ENCODE data around the gene ARRB1.
"Not testable (repeated sequence)": the region's sequence is repeated elsewhere in the genome, so short reads cannot be mapped to it uniquely, and the experiment has no call there.

Gene ARRB1

DNA sequence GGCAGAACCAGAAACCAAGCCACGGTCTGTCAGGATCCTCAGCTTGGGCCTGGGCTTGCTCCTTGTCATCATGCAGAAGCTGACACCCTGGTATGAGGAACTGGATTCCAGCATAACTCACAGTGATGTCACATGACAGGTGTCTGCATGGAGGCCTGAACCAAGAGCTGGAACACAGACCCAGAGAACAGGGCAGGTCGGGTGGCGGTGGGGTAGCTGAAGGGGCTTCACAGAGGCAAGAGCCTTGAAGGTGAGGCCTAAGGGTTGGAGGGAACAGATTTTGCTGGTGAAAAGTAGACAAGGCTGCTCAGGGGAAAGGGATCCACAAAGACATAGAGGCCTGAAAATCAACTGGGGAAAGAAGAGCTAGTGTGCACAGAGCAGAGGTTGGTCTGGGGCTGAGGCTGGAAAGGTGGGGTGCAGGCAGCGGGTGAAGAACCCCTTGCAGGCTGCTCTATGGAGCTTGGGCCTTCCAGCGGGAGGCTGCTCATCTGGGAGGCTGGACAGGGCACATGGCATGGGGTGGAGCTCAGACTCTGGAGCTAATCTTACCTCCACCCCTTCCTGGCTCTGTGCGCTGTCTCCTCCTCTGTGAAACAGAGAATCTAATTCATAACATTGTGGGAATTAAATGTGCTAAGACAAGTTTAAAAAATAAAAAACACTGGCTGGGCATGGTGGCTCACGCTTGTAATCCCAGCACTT lies 29.4 kb upstream of the ARRB1 start:
- no peak overlapping the region for H3K9ac ChIP-seq (ENCODE audit: low read length)
- no peaks in the 10 kb centered on the region for H3K36me3 ChIP-seq (ENCODE audit: insufficient read depth, low read length)
- H3K9me2 ChIP-seq (ENCODE audit: low read depth, low read length), result no peaks in the 10 kb centered on the region
- H3K4me3 ChIP-seq (ENCODE audit: low read depth, low read length, poor library complexity, severe bottlenecking), result no peak overlapping the region
- TF ChIP-seq, protein P1, sequence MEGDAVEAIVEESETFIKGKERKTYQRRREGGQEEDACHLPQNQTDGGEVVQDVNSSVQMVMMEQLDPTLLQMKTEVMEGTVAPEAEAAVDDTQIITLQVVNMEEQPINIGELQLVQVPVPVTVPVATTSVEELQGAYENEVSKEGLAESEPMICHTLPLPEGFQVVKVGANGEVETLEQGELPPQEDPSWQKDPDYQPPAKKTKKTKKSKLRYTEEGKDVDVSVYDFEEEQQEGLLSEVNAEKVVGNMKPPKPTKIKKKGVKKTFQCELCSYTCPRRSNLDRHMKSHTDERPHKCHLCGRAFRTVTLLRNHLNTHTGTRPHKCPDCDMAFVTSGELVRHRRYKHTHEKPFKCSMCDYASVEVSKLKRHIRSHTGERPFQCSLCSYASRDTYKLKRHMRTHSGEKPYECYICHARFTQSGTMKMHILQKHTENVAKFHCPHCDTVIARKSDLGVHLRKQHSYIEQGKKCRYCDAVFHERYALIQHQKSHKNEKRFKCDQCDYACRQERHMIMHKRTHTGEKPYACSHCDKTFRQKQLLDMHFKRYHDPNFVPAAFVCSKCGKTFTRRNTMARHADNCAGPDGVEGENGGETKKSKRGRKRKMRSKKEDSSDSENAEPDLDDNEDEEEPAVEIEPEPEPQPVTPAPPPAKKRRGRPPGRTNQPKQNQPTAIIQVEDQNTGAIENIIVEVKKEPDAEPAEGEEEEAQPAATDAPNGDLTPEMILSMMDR (IDR thresholded peaks at IDR 0.05; ENCODE audit: low read length), result no peak
- no peak for TF ChIP-seq EZH2 (IDR thresholded peaks at IDR 0.05; ENCODE audit: borderline replicate concordance, low read length)
- no peak overlapping the region for H3K4me2 ChIP-seq (ENCODE audit: low read length)
- H2AFZ ChIP-seq (ENCODE audit: low read length), result no peak overlapping the region
- H3K27me3 ChIP-seq (ENCODE audit: insufficient read depth, low read length), result no peaks in the 10 kb centered on the region
- no peak overlapping the region for H3K27ac ChIP-seq (ENCODE audit: low read depth, low read length, poor library complexity, severe bottlenecking)
- no peaks in the 10 kb centered on the region for H3K9me3 ChIP-seq (ENCODE audit: low read length)
- H3K79me2 ChIP-seq (ENCODE audit: insufficient read depth, low read length), result no peaks in the 10 kb centered on the region
- no peaks in the 10 kb centered on the region for H3F3A ChIP-seq (ENCODE audit: insufficient read depth, low read length)
- H3K4me1 ChIP-seq (ENCODE audit: insufficient read depth, low read length, severe bottlenecking), result no peaks in the 10 kb centered on the region
- H4K20me1 ChIP-seq (ENCODE audit: insufficient read depth, low read length), result no peaks in the 10 kb centered on the region

DNA sequence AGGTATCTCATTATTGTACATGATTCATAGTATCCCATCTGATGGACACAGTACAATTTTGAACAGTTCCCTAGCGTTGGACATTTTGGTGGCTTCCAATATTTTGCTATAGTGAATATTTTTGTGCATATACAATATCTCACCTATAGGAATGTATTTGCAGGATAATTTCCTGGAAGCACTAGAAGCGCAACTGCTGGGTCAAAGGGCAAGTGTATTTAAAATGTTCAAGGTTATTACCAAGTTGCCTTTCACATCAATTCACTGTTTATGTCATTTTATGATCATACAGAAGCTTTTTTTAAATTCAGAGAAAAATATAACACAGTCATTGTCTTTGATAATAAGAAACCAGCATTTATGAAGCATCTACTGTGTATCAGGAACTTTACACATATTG lies 28.8 kb upstream of the ARRB1 start:
- TF ChIP-seq, protein P1 (IDR thresholded peaks at IDR 0.05; ENCODE audit: low read length), result no peak
- TF ChIP-seq EZH2 (IDR thresholded peaks at IDR 0.05; ENCODE audit: borderline replicate concordance, low read length), result no peak
- Histone ChIP-seq H3K27ac (ENCODE audit: low read depth, low read length, poor library complexity, severe bottlenecking) (no peak overlapping the region), H3K4me1 (ENCODE audit: insufficient read depth, low read length, severe bottlenecking) (no peaks in the 10 kb centered on the region), H3K9ac (ENCODE audit: low read length) (no peak overlapping the region), H2AFZ (ENCODE audit: low read length) (no peak overlapping the region), H3K27me3 (ENCODE audit: insufficient read depth, low read length) (no peaks in the 10 kb centered on the region), H4K20me1 (ENCODE audit: insufficient read depth, low read length) (no peaks in the 10 kb centered on the region), H3K9me2 (ENCODE audit: low read depth, low read length) (no peaks in the 10 kb centered on the region), H3K4me2 (ENCODE audit: low read length) (no peak overlapping the region), H3F3A (ENCODE audit: insufficient read depth, low read length) (no peaks in the 10 kb centered on the region), H3K4me3 (ENCODE audit: low read depth, low read length, poor library complexity, severe bottlenecking) (no peak overlapping the region), H3K9me3 (ENCODE audit: low read length) (no peaks in the 10 kb centered on the region), H3K79me2 (ENCODE audit: insufficient read depth, low read length) (no peaks in the 10 kb centered on the region), H3K36me3 (ENCODE audit: insufficient read depth, low read length) (no peaks in the 10 kb centered on the region)

DNA sequence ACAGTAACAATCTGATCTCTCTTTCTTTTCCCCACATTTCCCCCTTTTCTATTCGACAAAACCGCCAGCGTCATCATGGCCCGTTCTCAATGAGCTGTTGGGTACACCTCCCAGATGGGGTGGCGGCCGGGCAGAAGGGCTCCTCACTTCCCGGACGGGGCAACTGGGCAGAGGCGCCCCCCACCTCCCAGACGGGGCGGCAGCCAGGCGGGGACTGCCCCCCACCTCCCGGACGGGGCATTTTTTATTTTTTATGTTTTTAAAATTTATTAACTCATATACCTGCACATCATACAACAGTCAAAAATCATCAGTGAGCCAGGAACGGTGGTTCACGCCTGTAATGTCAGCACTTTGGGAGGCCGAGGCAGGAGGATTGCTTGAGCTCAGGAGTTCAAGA lies 27.3 kb upstream of the ARRB1 start:
- not testable (repeated sequence) for H3K27me3 ChIP-seq (ENCODE audit: insufficient read depth, low read length); H3K79me2 ChIP-seq (ENCODE audit: insufficient read depth, low read length); H3K9me2 ChIP-seq (ENCODE audit: low read depth, low read length); H3K27ac ChIP-seq (ENCODE audit: low read depth, low read length, poor library complexity, severe bottlenecking); H3K9me3 ChIP-seq (ENCODE audit: low read length); H3K4me1 ChIP-seq (ENCODE audit: insufficient read depth, low read length, severe bottlenecking); H3K36me3 ChIP-seq (ENCODE audit: insufficient read depth, low read length); H3K9ac ChIP-seq (ENCODE audit: low read length); H4K20me1 ChIP-seq (ENCODE audit: insufficient read depth, low read length); H3K4me2 ChIP-seq (ENCODE audit: low read length); H2AFZ ChIP-seq (ENCODE audit: low read length); H3K4me3 ChIP-seq (ENCODE audit: low read depth, low read length, poor library complexity, severe bottlenecking); H3F3A ChIP-seq (ENCODE audit: insufficient read depth, low read length)

DNA sequence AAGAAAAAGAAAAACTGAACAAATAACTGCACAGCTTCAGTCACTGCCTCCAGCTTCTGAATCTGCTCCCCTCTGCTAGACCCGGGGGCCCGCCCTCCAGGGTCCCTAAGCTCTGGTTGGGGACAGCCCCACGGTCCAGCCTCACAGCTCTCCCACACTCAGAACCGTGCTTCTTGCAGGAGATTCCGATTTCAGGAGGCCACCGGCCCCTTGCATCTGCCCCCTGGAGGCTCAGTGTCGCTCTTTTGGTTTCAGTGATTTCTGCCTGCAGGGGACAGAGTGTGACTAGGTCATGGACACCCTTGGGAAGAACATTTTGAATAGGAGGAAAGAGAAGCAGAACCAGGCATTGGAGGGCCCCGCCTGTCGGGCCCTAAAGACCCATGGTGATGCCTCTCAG lies 24.7 kb upstream of the ARRB1 start:
- H3K4me2 ChIP-seq (ENCODE audit: low read length), result no peak overlapping the region
- H3K79me2 ChIP-seq (ENCODE audit: insufficient read depth, low read length), result no peaks in the 10 kb centered on the region
- H3K4me3 ChIP-seq (ENCODE audit: low read depth, low read length, poor library complexity, severe bottlenecking), result no peak overlapping the region
- no peaks in the 10 kb centered on the region for H3K9me2 ChIP-seq (ENCODE audit: low read depth, low read length)
- no peaks in the 10 kb centered on the region for H4K20me1 ChIP-seq (ENCODE audit: insufficient read depth, low read length)
- no peak overlapping the region for H2AFZ ChIP-seq (ENCODE audit: low read length)
- H3K9me3 ChIP-seq (ENCODE audit: low read length), result no peaks in the 10 kb centered on the region
- H3F3A ChIP-seq (ENCODE audit: insufficient read depth, low read length), result no peaks in the 10 kb centered on the region
- H3K27me3 ChIP-seq (ENCODE audit: insufficient read depth, low read length), result peaks cover 3% of the 10 kb centered on the region
- no peak overlapping the region for H3K27ac ChIP-seq (ENCODE audit: low read depth, low read length, poor library complexity, severe bottlenecking)
- H3K9ac ChIP-seq (ENCODE audit: low read length), result no peak overlapping the region
- TF ChIP-seq, protein P1 (IDR thresholded peaks at IDR 0.05; ENCODE audit: low read length), result no peak
- TF ChIP-seq EZH2 (IDR thresholded peaks at IDR 0.05; ENCODE audit: borderline replicate concordance, low read length), result no peak
- no peaks in the 10 kb centered on the region for H3K4me1 ChIP-seq (ENCODE audit: insufficient read depth, low read length, severe bottlenecking)
- H3K36me3 ChIP-seq (ENCODE audit: insufficient read depth, low read length), result no peaks in the 10 kb centered on the region

Data from OCI-LY1 (cell line).